HCT116 (cell line): ENCODE results near the gene LCE3B. TPM values are rescaled to one million over a fixed set of nuclear protein-coding genes. Genes with fewer than 3 reads are reported as not detected.

Experiments used
- ATAC-seq: fragments of 200-7000 bp; cut with Tn5 transposase; 2 replicates; pipeline ENCODE4 v1.9.1; 2020; ENCODE audit warnings: mild to moderate bottlenecking, moderate library complexity
- BruUV-seq: library from RNA; stranded (reverse); fragments of 400-500 nt; replicated peaks from 2 replicates; lab custom pipeline; 2021; lab: Mats Ljungman, UMichigan
- CTCF ChIA-PET: fragments of 300-600 bp; sonication (Branson Sonifier 250); formaldehyde crosslinking; loops from one replicate; lab custom pipeline; 2021; ENCODE audit warnings: antibody characterized with exemption; lab: Charles Lee
- POLR2A ChIA-PET: fragments of 300-600, 350-600 bp; sonication (Branson Sonifier 250); formaldehyde crosslinking; loops from one replicate; lab custom pipeline; 2021; ENCODE audit warnings: antibody characterized with exemption; lab: Charles Lee
- RAD21 ChIA-PET, 2 experiments: fragments of 300-600 bp; sonication (Branson Sonifier 250); formaldehyde crosslinking; loops; one replicate each; lab custom pipeline; 2023; ENCODE audit warnings: low total read pairs in 2 of 2; ENCODE audit not compliant: uncharacterized antibody in 2 of 2, unreplicated experiment in 2 of 2, low non-redundant PET in 1 of 2; lab: Charles Lee
- DNase-seq: peaks from one replicate; pipeline ENCODE4 v3.0.0-alpha.2; 2010; ENCODE audit warnings: low read depth, low spot score
- H2AFZ ChIP-seq: fragments of 200-600 bp; shearing (Covaris generic), sonication (generic); 2 replicates; pipeline ENCODE4 v1.6.1; 2017; ENCODE audit warnings: low read depth, mixed run types, mixed read lengths, antibody characterized with exemption, low read length; ENCODE audit not compliant: poor library complexity, severe bottlenecking
- H3K27ac ChIP-seq: 2 replicates; pipeline ENCODE4 v1.5.1; 2012; ENCODE audit warnings: low read depth, low read length
- H3K27me3 ChIP-seq: fragments of 200-600 bp; sonication (generic); 2 replicates; pipeline ENCODE4 v1.6.1; 2016; ENCODE audit warnings: mixed run types, low read length, mixed read lengths; ENCODE audit not compliant: insufficient read depth
- H3K36me3 ChIP-seq, 2 experiments: fragments of 200-500 bp in 1 of 2; fragments of 200-600 bp in 1 of 2; sonication (Bioruptor generic) in 1 of 2; sonication (generic) in 1 of 2; 2 replicates each; pipeline versions ENCODE4 v1.5.1 to v1.6.1; 2014 to 2016; ENCODE audit warnings: low read length in 2 of 2, inconsistent platforms in 1 of 2, mixed read lengths in 1 of 2, mixed run types in 1 of 2; ENCODE audit not compliant: insufficient read depth in 2 of 2, control insufficient read depth in 1 of 2
- H3K4me1 ChIP-seq, 2 experiments: fragments of 200-600 bp in 1 of 2; sonication (generic) in 1 of 2; 2 replicates each; pipeline versions ENCODE4 v1.5.1 to v1.6.1; 2012 to 2017; ENCODE audit warnings: low read length in 2 of 2, inconsistent platforms in 1 of 2, mild to moderate bottlenecking in 1 of 2, mixed read lengths in 1 of 2, mixed run types in 1 of 2, moderate library complexity in 1 of 2; ENCODE audit not compliant: insufficient read depth in 2 of 2, control insufficient read depth in 1 of 2
- H3K4me2 ChIP-seq: fragments of 200-600 bp; sonication (generic); 2 replicates; pipeline ENCODE4 v1.6.1; 2017; ENCODE audit warnings: mixed run types, low read length, mixed read lengths
- H3K4me3 ChIP-seq, 2 experiments: fragments of 200-600 bp in 1 of 2; sonication (generic) in 1 of 2; replicated peaks in 1 of 2; 2 replicates each; pipeline ENCODE4 v1.5.1; 2011 to 2016; ENCODE audit warnings: low read length in 2 of 2, control low read depth in 1 of 2, low read depth in 1 of 2, mild to moderate bottlenecking in 1 of 2, mixed read lengths in 1 of 2, mixed run types in 1 of 2
- H3K79me2 ChIP-seq: fragments of 200-600 bp; sonication (generic); 2 replicates; pipeline ENCODE4 v1.6.1; 2017; ENCODE audit warnings: mild to moderate bottlenecking, mixed run types, low read length, moderate library complexity, mixed read lengths; ENCODE audit not compliant: insufficient read depth
- H3K9ac ChIP-seq: fragments of 200-600 bp; sonication (generic); 2 replicates; pipeline ENCODE4 v1.6.1; 2016; ENCODE audit warnings: low read length, mixed read lengths
- H3K9me2 ChIP-seq: fragments of 200-600 bp; sonication (generic), shearing (Covaris generic); 2 replicates; pipeline ENCODE4 v1.6.1; 2017; ENCODE audit warnings: mixed run types, mild to moderate bottlenecking, moderate library complexity; ENCODE audit not compliant: insufficient read depth
- H3K9me3 ChIP-seq, 2 experiments: fragments of 200-500 bp in 1 of 2; fragments of 200-600 bp in 1 of 2; sonication (Bioruptor generic) in 1 of 2; sonication (generic) in 1 of 2; 2 replicates each; pipeline ENCODE4 v1.6.1; 2014 to 2017; ENCODE audit warnings: low read length in 2 of 2, mixed read lengths in 2 of 2, inconsistent platforms in 1 of 2, low read depth in 1 of 2, mild to moderate bottlenecking in 1 of 2, mixed run types in 1 of 2, moderate library complexity in 1 of 2; ENCODE audit not compliant: control insufficient read depth in 1 of 2, insufficient read depth in 1 of 2
- H4K20me1 ChIP-seq: fragments of 200-600 bp; sonication (generic), shearing (Covaris generic); 2 replicates; pipeline ENCODE4 v1.6.1; 2017; ENCODE audit warnings: mixed run types, mild to moderate bottlenecking, moderate library complexity; ENCODE audit not compliant: insufficient read depth
- CBX3 ChIP-seq: IDR thresholded peaks from 2 replicates; pipeline ENCODE4 v1.6.1; 2012; ENCODE audit warnings: low read depth
- CTCF ChIP-seq, 3 experiments: fragments of 200-600 bp in 1 of 3; sonication (generic) in 1 of 3; IDR thresholded peaks in 2 of 3; conservative IDR thresholded peaks in 1 of 3; 2 replicates each; pipeline ENCODE4 v1.5.1; 2012 to 2017; ENCODE audit warnings: low read depth in 2 of 3, low read length in 2 of 3, antibody characterized with exemption in 1 of 3, borderline replicate concordance in 1 of 3, control low read depth in 1 of 3, mild to moderate bottlenecking in 1 of 3, mixed read lengths in 1 of 3, mixed run types in 1 of 3, moderate library complexity in 1 of 3; ENCODE audit not compliant: insufficient read depth in 1 of 3
- EZH2phosphoT487 ChIP-seq: fragments of 200-600 bp; IDR thresholded peaks from 2 replicates; pipeline ENCODE4 v1.6.1; 2018; ENCODE audit warnings: antibody characterized with exemption, borderline replicate concordance
- FOSL1 ChIP-seq: IDR thresholded peaks from 2 replicates; pipeline ENCODE4 v1.6.1; 2012; ENCODE audit warnings: low read depth
- POLR2AphosphoS5 ChIP-seq: IDR thresholded peaks from 2 replicates; pipeline ENCODE4 v1.6.1; 2011; ENCODE audit warnings: mild to moderate bottlenecking, low read depth, low read length, moderate library complexity
- YY1 ChIP-seq: IDR thresholded peaks from 2 replicates; pipeline ENCODE4 v1.6.1; 2011; ENCODE audit warnings: low read length, low read depth, moderate library complexity, mild to moderate bottlenecking; ENCODE audit not compliant: insufficient replicate concordance; ENCODE audit errors: extremely low read depth
- intact Hi-C: fragments of 100-400 bp; cut with micrococcal nuclease; formaldehyde crosslinking; loops from 2 replicates; pipeline ENCODE4 v1.10.0; 2022
- total RNA-seq: library from RNA; stranded (reverse); gene quantifications from one replicate; pipeline ENCODE4 v1.2.1, GENCODE V29; 2021; ENCODE audit not compliant: unreplicated experiment

LCE3B gene
- total RNA-seq, 1 experiment from 2014 or later: not detected

- Histone ChIP-seq H2AFZ (no peak overlapping the region), H3K4me1 (no peaks in the 10 kb centered on the region), H3K9me3 (peaks cover 5 to 6% of the 10 kb centered on the region in 2 experiments; a peak in 1 of 4 replicates), H3K9ac (no peak overlapping the region), H4K20me1 (no peaks in the 10 kb centered on the region), H3K36me3 (no peaks in the 10 kb centered on the region), H3K27ac (no peak overlapping the region), H3K9me2 (no peaks in the 10 kb centered on the region), H3K4me2 (no peak overlapping the region), H3K27me3 (peaks cover 17% of the 10 kb centered on the region; the same call in 1 of the 2 replicates), H3K4me3 (no peak overlapping the region), H3K79me2 (no peaks in the 10 kb centered on the region)
- BruUV-seq: no TSS peak
- ATAC-seq: peak; percentile 92
- DNase-seq: no peak
- ChIA-PET CTCF (interaction anchor here (0.7 kb wide), 1 partner anchor 11 kb away, joined by 3 read pairs; no protein-coding TSS in a partner anchor), POLR2A (no interaction called here), RAD21 (no interaction called here)
- no peak for TF ChIP-seq POLR2AphosphoS5
- TF ChIP-seq CTCF (IDR thresholded peaks at IDR 0.05 in 2 of 3, conservative IDR thresholded peaks at IDR 0.05 in 1 of 3; ENCODE audit: borderline replicate concordance in 1 of 3, insufficient read depth in 1 of 3, low read depth in 2 of 3, low read length in 2 of 3): peak; percentile 8 to 68 (median 64); a peak in 4 of 6 replicates
- no peak for TF ChIP-seq FOSL1
- intact Hi-C loops: loop anchor here (10.0 kb wide), 1 partner anchor 139 kb away; no protein-coding TSS in a partner anchor
These were observed 9.7 kb downstream of the LCE3B start for GRCh38 chr1:152623203-152623844.

DNA sequence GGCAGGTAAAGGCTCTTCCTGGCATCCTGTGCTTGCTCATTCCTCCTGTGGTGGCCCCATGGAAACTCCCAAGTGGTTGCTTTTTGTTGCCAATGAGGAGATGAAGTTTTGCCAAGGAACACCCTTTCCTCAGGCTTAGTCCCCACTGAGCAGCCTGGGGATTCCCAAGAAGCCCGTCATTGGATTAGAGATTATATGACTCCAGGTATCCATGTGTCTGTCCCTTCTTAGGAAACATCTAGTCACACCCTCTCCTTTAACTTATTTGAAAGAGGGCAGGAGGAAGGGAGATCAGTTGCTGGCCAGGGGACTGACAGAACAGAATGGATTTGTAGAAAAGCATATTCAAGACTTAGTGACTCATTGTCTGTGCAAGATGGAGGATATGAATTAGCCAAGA, 13.1 kb downstream of the LCE3B start:
- no peak for ATAC-seq
- peaks cover 21% of the 10 kb centered on the region; the same call in 1 of the 2 replicates for H3K27me3 ChIP-seq
- no peaks in the 10 kb centered on the region for H3K36me3 ChIP-seq
- no peaks in the 10 kb centered on the region for H4K20me1 ChIP-seq
- no peaks in the 10 kb centered on the region for H3K9me3 ChIP-seq
- CTCF ChIA-PET: no interaction called here
- H3K27ac ChIP-seq: no peak overlapping the region
- POLR2A ChIA-PET: no interaction called here
- H3K9ac ChIP-seq: no peak overlapping the region
- no peak overlapping the region for H3K4me3 ChIP-seq
- no peak overlapping the region for H2AFZ ChIP-seq
- no peaks in the 10 kb centered on the region for H3K79me2 ChIP-seq
- DNase-seq: no peak
- intact Hi-C loops: loop anchor here (10.0 kb wide), 1 partner anchor 142 kb away; no protein-coding TSS in a partner anchor
- H3K4me2 ChIP-seq: no peak overlapping the region
- RAD21 ChIA-PET: no interaction called here
- TF ChIP-seq POLR2AphosphoS5 (no peak), EZH2phosphoT487 (no peak), CTCF (IDR thresholded peaks at IDR 0.05 in 2 of 3, conservative IDR thresholded peaks at IDR 0.05 in 1 of 3; ENCODE audit: borderline replicate concordance in 1 of 3, insufficient read depth in 1 of 3, low read depth in 2 of 3, low read length in 2 of 3) (no peak), YY1 (no peak), CBX3 (no peak)
- H3K4me1 ChIP-seq: no peaks in the 10 kb centered on the region
- BruUV-seq: no TSS peak
- H3K9me2 ChIP-seq: no peaks in the 10 kb centered on the region
